Astrocyte of the spinal cord (primary cell): ENCODE results near the gene TTK.
A peak's percentile ranks its signal among the peaks of the same experiment; 100 is the strongest.

Source experiments
- DNase-seq: peaks from one replicate; pipeline ENCODE4 v3.0.0; 2011; ENCODE audit warnings: low read depth, low spot score
- H3K4me3 ChIP-seq: 2 replicates; pipeline ENCODE4 v1.5.1; 2011; ENCODE audit warnings: low read depth, mild to moderate bottlenecking, low read length, moderate library complexity
- in situ Hi-C: cut with HindIII; loops from 2 replicates; pipeline ENCODE4 v1.10.0; 2017; ENCODE audit warnings: low sequenced_read_pairs
- TF ChIP-seq, protein P1 (sequence below): IDR thresholded peaks from 2 replicates; pipeline ENCODE4 v1.5.1; 2012; ENCODE audit warnings: low read depth, mild to moderate bottlenecking, low read length, inconsistent platforms

The TTK gene

DNA sequence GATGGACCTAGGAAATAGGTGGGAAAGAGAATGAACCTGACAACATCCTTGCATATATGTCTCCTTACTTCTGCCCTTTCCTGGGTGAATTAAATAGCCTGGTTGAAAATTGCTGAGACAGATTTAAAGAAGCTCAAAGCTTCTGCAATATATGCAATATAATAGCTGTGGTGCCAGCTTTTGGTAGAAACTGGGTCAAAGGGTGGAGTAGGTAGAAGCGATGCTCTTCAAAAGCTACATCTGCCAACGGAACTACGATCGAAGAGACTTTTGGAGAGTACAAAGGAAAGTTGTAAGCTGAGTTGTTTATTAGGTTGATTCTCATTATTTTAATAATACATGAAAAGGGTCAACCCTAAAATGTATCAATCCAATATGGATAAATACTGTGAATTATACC lies 22.8 kb upstream of the TTK start:
- DNase-seq = no peak
- TF ChIP-seq, protein P1, sequence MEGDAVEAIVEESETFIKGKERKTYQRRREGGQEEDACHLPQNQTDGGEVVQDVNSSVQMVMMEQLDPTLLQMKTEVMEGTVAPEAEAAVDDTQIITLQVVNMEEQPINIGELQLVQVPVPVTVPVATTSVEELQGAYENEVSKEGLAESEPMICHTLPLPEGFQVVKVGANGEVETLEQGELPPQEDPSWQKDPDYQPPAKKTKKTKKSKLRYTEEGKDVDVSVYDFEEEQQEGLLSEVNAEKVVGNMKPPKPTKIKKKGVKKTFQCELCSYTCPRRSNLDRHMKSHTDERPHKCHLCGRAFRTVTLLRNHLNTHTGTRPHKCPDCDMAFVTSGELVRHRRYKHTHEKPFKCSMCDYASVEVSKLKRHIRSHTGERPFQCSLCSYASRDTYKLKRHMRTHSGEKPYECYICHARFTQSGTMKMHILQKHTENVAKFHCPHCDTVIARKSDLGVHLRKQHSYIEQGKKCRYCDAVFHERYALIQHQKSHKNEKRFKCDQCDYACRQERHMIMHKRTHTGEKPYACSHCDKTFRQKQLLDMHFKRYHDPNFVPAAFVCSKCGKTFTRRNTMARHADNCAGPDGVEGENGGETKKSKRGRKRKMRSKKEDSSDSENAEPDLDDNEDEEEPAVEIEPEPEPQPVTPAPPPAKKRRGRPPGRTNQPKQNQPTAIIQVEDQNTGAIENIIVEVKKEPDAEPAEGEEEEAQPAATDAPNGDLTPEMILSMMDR = no peak
- H3K4me3 ChIP-seq = no peak overlapping the region
- in situ Hi-C loops = no loop called here

DNA sequence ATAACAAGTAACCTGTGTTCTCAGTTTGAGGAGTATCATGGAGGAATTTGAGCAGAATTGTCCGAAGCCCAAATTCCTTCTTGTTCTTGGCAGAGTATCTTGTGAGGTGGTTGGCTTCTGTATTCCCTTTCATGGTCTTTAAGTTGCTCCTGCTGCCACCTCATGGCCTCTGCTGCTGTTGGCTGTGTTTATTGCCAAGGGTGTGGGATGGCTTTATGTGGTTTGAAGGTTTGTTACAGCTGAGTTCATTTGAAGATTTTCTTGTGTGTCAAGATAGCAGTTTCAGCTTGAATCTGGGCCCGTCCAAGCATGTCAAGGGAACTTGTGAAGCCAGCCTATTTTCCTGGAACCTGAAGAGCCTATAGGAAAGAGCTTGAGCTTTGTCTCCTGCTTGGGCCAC lies 20.2 kb upstream of the TTK start:
- no peak overlapping the region for H3K4me3 ChIP-seq
- in situ Hi-C loops = no loop called here
- peak; percentile 64 for DNase-seq
- TF ChIP-seq, protein P1 = peak; percentile 10

DNA sequence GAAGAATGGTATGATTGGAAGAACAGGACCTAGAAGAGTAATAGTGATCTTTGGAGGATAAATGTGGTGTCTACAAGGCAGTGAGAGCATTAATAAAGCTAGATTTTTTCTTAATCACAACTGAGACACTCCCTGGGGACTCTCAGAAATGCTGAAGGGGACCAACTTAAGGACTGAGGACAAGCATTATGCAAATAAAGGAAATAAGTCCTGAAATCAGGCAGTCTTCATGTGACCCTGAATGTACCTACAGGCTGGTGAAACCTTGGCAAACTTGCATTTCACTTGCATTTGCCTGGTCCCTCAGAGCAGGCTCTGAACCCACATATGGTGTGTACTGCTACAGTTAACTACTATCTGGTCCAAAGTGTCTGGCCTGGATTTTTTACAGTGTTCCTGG lies 19.3 kb upstream of the TTK start:
- DNase-seq = no peak
- H3K4me3 ChIP-seq = no peak overlapping the region
- TF ChIP-seq, protein P1 = no peak
- in situ Hi-C loops = no loop called here

DNA sequence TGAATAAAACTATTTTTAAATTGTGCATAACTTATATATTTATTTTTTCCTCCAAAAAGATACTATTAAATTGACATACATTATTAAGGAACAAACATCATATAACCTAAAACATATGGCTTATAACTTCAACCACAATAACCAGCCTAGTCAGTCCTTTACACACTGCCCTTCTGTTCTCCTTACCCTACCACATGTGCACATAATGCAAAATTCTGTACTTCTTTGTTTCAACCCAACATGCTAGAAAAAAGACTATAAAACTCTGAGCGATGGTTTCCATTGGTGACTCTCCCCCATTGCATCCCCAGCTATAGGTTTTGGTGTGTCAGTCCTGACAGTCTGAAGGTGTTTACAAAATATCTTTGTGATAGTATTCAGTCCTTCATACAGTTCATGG lies 14.8 kb upstream of the TTK start:
- in situ Hi-C loops = no loop called here
- H3K4me3 ChIP-seq = no peak overlapping the region
- TF ChIP-seq, protein P1 = no peak
- no peak for DNase-seq

DNA sequence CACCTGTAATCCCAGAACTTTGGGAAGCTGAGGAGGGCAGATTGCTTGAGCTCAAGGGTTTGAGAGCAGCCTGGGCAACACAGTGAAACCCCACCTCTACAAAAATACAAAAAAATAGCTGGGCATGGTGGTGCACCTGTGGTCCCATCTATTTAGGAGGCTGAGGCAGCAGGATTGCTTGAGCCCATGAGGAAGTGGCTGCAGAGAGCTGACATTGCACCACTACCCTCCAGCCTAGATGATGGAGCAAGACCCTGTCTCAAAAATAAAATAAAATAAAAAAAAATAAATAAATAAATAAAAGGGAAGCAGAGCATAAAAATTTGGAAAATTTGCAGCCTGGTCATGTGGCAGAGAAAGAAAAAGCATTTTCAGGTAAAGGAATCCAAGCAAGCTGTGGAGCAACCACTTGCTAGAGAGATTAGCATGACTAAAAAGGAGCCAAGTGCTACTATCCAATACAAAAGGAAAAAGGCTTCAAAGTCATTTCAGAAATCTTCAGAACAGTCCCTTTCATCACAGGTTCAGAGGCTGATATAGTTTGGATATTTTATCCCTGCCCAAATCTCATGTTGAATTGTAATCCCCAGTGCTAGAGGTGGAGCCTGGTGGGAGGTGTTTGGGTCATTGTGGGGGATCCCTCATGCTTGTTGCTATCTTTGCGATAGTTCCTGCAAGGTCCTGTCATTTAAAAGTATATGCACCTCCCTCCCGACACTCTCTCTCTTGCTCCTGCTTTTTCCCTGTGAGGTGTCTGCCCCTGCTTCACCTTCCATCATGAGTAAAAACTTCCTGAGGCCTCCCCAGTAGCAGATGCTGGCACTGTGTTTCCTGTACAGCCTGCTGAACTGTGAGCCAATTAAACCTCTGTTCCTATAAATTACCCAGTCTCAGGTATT lies 11.2 kb upstream of the TTK start:
- no peak overlapping the region for H3K4me3 ChIP-seq
- in situ Hi-C loops = no loop called here
- DNase-seq = no peak
- TF ChIP-seq, protein P1 = no peak

DNA sequence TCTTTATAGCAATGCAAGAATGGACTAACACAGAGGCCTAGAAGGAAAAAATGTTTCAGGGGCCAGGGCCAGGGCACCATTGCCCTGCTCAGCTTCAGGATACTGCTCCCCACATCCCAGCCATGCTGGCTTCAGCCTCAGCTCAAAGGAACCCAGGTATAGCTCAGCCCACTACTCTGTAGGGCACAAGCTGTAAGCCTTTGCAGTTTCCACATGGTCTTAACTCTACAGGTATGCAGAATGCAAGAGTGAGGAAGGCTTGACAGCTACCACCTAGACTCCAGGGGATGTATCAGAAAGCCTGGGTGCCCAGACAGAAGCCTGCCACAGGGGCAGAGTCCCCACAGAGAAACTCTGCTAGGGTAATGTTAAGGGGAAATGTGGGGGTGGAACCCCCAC lies 10.5 kb upstream of the TTK start:
- TF ChIP-seq, protein P1 = no peak
- no peak overlapping the region for H3K4me3 ChIP-seq
- in situ Hi-C loops = no loop called here
- no peak for DNase-seq
